ENCODE data around the gene COPS3.

The COPS3 gene

DNA sequence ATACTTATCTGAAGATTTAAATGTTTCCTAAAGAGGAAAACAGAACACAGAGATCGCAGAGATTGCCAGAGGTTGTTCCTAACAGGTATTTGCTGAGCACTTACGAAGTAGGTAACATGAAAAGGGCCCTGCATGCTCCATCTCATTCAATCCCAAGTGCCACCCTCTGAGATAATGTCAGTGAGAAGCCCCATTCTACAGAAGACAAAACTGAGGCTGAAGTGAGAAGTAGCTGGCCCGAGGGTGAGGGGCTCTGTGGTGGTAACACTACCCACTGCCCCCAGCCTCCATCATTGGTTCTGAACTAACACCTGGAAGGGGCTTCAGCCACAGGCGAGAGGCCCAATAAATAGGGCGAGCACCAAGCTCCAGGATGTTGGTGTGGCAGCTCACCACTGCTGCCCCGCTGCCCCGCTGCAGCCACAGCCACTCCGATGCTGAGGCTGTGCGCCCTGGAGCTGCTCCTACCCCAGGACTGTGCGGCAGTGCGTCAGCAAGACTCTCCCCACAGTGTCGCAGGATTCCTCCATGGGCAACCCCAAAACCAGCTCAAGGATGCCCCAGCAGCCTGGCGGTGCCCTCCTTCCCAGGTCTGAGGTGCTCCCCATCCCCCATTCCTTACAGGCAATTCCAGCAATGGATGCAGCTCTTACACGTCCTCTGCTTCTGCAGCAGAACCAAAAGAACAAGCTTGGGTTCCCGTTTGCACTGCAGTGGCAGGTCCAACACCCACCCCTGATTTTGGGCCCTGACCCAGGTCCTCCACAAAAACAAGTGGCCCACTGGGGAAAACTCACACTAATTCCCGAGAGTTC, 54.4 kb downstream of the COPS3 start:
- TF ChIP-seq, protein P1, sequence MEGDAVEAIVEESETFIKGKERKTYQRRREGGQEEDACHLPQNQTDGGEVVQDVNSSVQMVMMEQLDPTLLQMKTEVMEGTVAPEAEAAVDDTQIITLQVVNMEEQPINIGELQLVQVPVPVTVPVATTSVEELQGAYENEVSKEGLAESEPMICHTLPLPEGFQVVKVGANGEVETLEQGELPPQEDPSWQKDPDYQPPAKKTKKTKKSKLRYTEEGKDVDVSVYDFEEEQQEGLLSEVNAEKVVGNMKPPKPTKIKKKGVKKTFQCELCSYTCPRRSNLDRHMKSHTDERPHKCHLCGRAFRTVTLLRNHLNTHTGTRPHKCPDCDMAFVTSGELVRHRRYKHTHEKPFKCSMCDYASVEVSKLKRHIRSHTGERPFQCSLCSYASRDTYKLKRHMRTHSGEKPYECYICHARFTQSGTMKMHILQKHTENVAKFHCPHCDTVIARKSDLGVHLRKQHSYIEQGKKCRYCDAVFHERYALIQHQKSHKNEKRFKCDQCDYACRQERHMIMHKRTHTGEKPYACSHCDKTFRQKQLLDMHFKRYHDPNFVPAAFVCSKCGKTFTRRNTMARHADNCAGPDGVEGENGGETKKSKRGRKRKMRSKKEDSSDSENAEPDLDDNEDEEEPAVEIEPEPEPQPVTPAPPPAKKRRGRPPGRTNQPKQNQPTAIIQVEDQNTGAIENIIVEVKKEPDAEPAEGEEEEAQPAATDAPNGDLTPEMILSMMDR (IDR thresholded peaks at IDR 0.05; ENCODE audit: insufficient read depth, low read length), result no peak
- TF ChIP-seq SPI1 (IDR thresholded peaks at IDR 0.05; ENCODE audit: borderline replicate concordance, low read depth), result no peak
- TF ChIP-seq POLR2AphosphoS5 (IDR thresholded peaks at IDR 0.05; ENCODE audit: low read depth), result no peak
- no peak for TF ChIP-seq GABPA (IDR thresholded peaks at IDR 0.05; ENCODE audit: low read depth)
- TF ChIP-seq REST (IDR thresholded peaks at IDR 0.05; ENCODE audit: insufficient replicate concordance, low read depth), result no peak
- Histone ChIP-seq H3K27me3 (ENCODE audit: insufficient read depth, poor library complexity, severe bottlenecking) (no peaks in the 10 kb centered on the region), H3K4me3 (replicated peaks; ENCODE audit: insufficient read depth, low read length) (no peak overlapping the region), H3K27ac (replicated peaks) (no peak overlapping the region)
- no peak for DNase-seq (ENCODE audit: low read depth in 1 of 2, low spot score in 1 of 2)

- DNase-seq (ENCODE audit: low read depth in 1 of 2, low spot score in 1 of 2), result no peak
- Histone ChIP-seq H3K27ac (replicated peaks) (no peak overlapping the region), H3K4me3 (replicated peaks; ENCODE audit: insufficient read depth, low read length) (no peak overlapping the region), H3K27me3 (ENCODE audit: insufficient read depth, poor library complexity, severe bottlenecking) (no peaks in the 10 kb centered on the region)
- TF ChIP-seq POLR2AphosphoS5 (IDR thresholded peaks at IDR 0.05; ENCODE audit: low read depth), result no peak
- TF ChIP-seq, protein P1 (IDR thresholded peaks at IDR 0.05; ENCODE audit: insufficient read depth, low read length), result no peak
- no peak for TF ChIP-seq GABPA (IDR thresholded peaks at IDR 0.05; ENCODE audit: low read depth)
- no peak for TF ChIP-seq REST (IDR thresholded peaks at IDR 0.05; ENCODE audit: insufficient replicate concordance, low read depth)
- no peak for TF ChIP-seq SPI1 (IDR thresholded peaks at IDR 0.05; ENCODE audit: borderline replicate concordance, low read depth)
Observed at GRCh38 chr17:17225901-17226300, 55.1 kb downstream of the COPS3 start.

DNA sequence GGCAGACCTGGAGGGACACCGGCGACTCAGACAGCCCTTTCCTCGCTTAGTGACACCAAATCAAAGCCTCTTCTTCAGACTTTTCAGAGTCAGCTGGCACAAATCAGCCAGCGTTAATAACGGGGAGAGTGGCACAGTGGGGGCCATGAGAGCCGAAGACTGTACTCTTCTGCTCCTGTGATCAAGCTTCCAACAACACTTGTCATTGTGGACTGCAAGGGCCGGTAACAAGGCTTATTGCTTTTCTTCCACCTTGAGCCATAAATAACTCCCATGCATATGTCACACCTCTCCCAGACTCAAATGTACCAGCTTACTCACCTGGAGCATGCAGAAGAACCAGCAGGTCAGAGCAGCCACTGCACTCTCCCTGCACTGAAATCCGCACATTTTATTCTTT, 56.9 kb downstream of the COPS3 start:
- TF ChIP-seq POLR2AphosphoS5 (IDR thresholded peaks at IDR 0.05; ENCODE audit: low read depth) (no peak), GABPA (IDR thresholded peaks at IDR 0.05; ENCODE audit: low read depth) (no peak), SPI1 (IDR thresholded peaks at IDR 0.05; ENCODE audit: borderline replicate concordance, low read depth) (no peak), REST (IDR thresholded peaks at IDR 0.05; ENCODE audit: insufficient replicate concordance, low read depth) (no peak)
- TF ChIP-seq, protein P1 (IDR thresholded peaks at IDR 0.05; ENCODE audit: insufficient read depth, low read length), result no peak
- DNase-seq (ENCODE audit: low read depth in 1 of 2, low spot score in 1 of 2), result no peak
- H3K4me3 ChIP-seq (replicated peaks; ENCODE audit: insufficient read depth, low read length), result no peak overlapping the region
- H3K27me3 ChIP-seq (ENCODE audit: insufficient read depth, poor library complexity, severe bottlenecking), result no peaks in the 10 kb centered on the region
- no peak overlapping the region for H3K27ac ChIP-seq (replicated peaks)

Measured in HL-60 (cell line).